Osteoblast (primary cell): ENCODE results near the gene SAMD4A. TPM values are rescaled to one million over a fixed set of nuclear protein-coding genes. Genes with fewer than 3 reads are reported as not detected.

Experiments
- DNase-seq: peaks from one replicate; pipeline ENCODE4 v3.0.0; 2011; ENCODE audit warnings: low spot score, mixed read lengths; ENCODE audit not compliant: insufficient read length; ENCODE audit errors: missing footprints
- H2AFZ ChIP-seq: 2 replicates; pipeline ENCODE4 v1.6.0; 2011; ENCODE audit warnings: mild to moderate bottlenecking, low read length
- H3K27ac ChIP-seq: 2 replicates; pipeline ENCODE4 v1.5.1; 2011; ENCODE audit warnings: mild to moderate bottlenecking, low read depth, low read length, moderate library complexity
- H3K27me3 ChIP-seq: 2 replicates; pipeline ENCODE4 v1.6.0; 2012; ENCODE audit warnings: mild to moderate bottlenecking, control low read depth, inconsistent platforms, low read length, moderate library complexity; ENCODE audit not compliant: insufficient read depth
- H3K36me3 ChIP-seq: 2 replicates; pipeline ENCODE4 v1.5.1; 2011; ENCODE audit warnings: mild to moderate bottlenecking, low read length, control low read depth, moderate library complexity; ENCODE audit not compliant: insufficient read depth
- H3K4me1 ChIP-seq: 2 replicates; pipeline ENCODE4 v1.5.1; 2011; ENCODE audit warnings: mild to moderate bottlenecking, low read length, control low read depth, moderate library complexity; ENCODE audit not compliant: insufficient read depth
- H3K4me2 ChIP-seq: 2 replicates; pipeline ENCODE4 v1.6.0; 2011; ENCODE audit warnings: mild to moderate bottlenecking, low read length; ENCODE audit not compliant: insufficient read depth
- H3K4me3 ChIP-seq: fragments of 200-600 bp; sonication (generic); 3 replicates; pipeline ENCODE4 v1.5.1; 2012; ENCODE audit warnings: mild to moderate bottlenecking, low read length, inconsistent platforms; ENCODE audit not compliant: insufficient read depth
- H3K79me2 ChIP-seq: 2 replicates; pipeline ENCODE4 v1.6.0; 2012; ENCODE audit warnings: mild to moderate bottlenecking, low read length, control low read depth, inconsistent platforms; ENCODE audit not compliant: insufficient read depth
- H3K9me3 ChIP-seq: 2 replicates; pipeline ENCODE4 v1.5.1; 2011; ENCODE audit warnings: low read depth, low read length, control low read depth
- H4K20me1 ChIP-seq: 2 replicates; pipeline ENCODE4 v1.6.0; 2012; ENCODE audit warnings: mild to moderate bottlenecking, low read length, control low read depth; ENCODE audit not compliant: insufficient read depth
- total RNA-seq: library from RNA; depleted of rRNA; stranded (reverse); fragments of >200 nt; gene quantifications from 2 replicates; pipeline ENCODE4 v1.2.3, GENCODE V29; 2012
- TF ChIP-seq, protein P1 (sequence below): IDR thresholded peaks from 2 replicates; pipeline ENCODE4 v1.5.1; 2011; ENCODE audit warnings: mild to moderate bottlenecking, low read depth, low read length, moderate library complexity; ENCODE audit errors: extremely low read depth

SAMD4A gene
- total RNA-seq, 1 donor = 26.1 TPM

DNA sequence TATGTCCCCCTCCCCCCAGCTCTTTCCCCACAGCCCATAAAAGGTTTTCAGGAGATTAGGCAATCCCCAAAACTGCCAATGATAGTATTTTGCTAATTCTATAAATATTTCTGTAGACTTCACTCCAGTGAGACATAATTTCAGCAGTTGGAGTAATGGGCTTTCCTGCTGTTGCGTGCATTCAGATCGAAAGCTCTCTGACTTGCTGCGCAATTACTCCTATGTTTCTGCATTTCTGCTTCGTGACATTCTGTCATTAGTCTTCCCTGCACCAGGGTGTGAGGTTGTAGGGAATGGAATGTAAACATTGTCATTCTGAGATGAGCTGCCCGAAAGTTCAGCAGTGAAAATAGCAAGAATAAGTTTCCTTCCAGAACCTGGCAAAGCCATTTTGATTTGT lies 58.2 kb downstream of the SAMD4A start:
- Histone ChIP-seq H3K27me3 (no peaks in the 10 kb centered on the region), H4K20me1 (peaks cover 8% of the 10 kb centered on the region), H3K4me1 (peaks cover 42% of the 10 kb centered on the region), H3K4me2 (peak overlapping the region; percentile 47), H3K79me2 (peaks cover 80% of the 10 kb centered on the region), H2AFZ (no peak overlapping the region), H3K36me3 (no peaks in the 10 kb centered on the region), H3K27ac (no peak overlapping the region), H3K9me3 (no peaks in the 10 kb centered on the region), H3K4me3 (peak overlapping the region; percentile 4)
- TF ChIP-seq, protein P1, sequence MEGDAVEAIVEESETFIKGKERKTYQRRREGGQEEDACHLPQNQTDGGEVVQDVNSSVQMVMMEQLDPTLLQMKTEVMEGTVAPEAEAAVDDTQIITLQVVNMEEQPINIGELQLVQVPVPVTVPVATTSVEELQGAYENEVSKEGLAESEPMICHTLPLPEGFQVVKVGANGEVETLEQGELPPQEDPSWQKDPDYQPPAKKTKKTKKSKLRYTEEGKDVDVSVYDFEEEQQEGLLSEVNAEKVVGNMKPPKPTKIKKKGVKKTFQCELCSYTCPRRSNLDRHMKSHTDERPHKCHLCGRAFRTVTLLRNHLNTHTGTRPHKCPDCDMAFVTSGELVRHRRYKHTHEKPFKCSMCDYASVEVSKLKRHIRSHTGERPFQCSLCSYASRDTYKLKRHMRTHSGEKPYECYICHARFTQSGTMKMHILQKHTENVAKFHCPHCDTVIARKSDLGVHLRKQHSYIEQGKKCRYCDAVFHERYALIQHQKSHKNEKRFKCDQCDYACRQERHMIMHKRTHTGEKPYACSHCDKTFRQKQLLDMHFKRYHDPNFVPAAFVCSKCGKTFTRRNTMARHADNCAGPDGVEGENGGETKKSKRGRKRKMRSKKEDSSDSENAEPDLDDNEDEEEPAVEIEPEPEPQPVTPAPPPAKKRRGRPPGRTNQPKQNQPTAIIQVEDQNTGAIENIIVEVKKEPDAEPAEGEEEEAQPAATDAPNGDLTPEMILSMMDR = no peak
- no peak for DNase-seq

DNA sequence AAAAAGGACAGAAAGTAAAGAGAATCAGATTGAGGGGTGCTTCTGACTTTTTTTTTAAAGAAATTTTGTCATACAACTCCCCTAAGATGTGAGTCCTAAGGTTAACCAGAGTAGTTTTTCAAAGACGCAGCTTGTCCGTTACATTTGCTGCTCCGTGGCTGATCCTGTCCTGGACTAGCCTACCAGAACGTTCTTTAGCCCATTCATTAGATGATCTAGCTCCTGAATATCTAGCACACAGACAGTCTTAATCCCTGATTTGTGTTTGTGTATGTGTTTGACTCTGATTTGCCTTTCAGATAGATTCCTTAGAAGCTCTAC lies 60.3 kb downstream of the SAMD4A start:
- TF ChIP-seq, protein P1 = no peak
- H3K9me3 ChIP-seq = no peaks in the 10 kb centered on the region
- no peaks in the 10 kb centered on the region for H3K27me3 ChIP-seq
- DNase-seq = no peak
- peaks cover 32% of the 10 kb centered on the region for H3K4me1 ChIP-seq
- no peaks in the 10 kb centered on the region for H3K36me3 ChIP-seq
- peak overlapping the region; percentile 63 for H3K4me3 ChIP-seq
- H3K4me2 ChIP-seq = peak overlapping the region; percentile 89
- H4K20me1 ChIP-seq = peaks cover 8% of the 10 kb centered on the region
- H2AFZ ChIP-seq = peak overlapping the region; percentile 75
- peaks cover 87% of the 10 kb centered on the region for H3K79me2 ChIP-seq
- H3K27ac ChIP-seq = peak overlapping the region; percentile 94

DNA sequence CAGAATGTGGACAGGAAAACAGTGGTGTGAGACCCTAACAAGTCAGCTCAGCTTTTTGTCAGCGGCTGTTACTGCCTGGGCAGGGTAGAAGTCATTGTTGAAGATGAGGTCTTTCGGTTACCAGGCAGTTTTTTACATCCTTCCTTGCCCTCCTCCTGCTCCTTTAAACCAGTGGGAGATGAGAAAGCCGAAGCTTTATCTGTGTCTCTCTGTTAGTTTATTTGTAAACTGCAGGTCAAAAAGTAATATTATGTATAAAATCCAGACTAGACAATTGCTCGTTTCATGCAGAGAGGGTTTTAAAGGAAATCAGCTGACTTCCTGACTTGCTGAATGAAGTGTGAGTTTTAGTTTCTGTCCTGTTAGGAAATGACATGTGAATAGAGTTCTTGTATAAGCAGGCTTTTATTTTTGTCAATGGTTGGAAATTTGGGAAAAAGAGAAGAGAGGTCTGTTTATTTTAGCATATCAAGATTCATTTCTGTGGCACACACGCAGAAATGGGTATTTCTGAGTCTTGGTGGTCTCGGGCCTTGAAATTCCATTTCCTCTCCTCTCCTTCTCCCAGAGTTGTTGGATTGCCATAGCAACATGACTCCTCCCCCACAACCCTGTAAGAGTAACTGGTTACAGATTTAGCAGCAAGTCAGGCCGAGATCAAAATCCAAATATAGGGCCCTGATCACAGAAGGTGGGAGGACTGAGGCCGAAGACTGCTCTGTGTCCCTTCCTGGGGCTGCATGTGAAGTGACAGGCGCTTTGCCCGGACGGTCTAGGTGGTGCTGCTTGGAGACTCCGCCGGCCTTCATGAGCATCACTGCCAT lies 60.8 kb downstream of the SAMD4A start:
- peak overlapping the region; percentile 63 for H3K4me3 ChIP-seq
- peaks cover 87% of the 10 kb centered on the region for H3K79me2 ChIP-seq
- H4K20me1 ChIP-seq = peaks cover 8% of the 10 kb centered on the region
- H3K4me2 ChIP-seq = peak overlapping the region; percentile 89
- H3K9me3 ChIP-seq = no peaks in the 10 kb centered on the region
- H2AFZ ChIP-seq = peak overlapping the region; percentile 75
- no peaks in the 10 kb centered on the region for H3K27me3 ChIP-seq
- peak; percentile 89 for DNase-seq
- H3K27ac ChIP-seq = peak overlapping the region; percentile 94
- TF ChIP-seq, protein P1 = no peak
- H3K4me1 ChIP-seq = peaks cover 32% of the 10 kb centered on the region
- no peaks in the 10 kb centered on the region for H3K36me3 ChIP-seq

DNA sequence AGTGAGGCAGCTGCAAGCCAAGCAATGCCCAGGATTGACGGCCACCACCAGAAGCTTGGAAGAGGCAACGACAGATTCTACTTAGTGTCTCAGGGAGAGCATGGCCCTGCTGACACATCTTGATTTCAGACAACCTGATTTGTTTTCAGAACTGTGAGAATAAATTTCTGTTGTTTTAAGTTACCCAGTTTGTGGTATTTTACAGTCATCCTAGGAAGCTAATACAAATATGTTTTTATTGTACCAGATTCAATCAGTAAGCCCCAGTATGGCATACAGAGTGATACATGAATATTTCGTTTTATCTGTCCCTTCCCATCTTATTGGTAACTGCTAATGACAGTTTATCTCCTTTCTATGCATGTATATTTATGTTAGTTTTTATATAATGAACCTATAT lies 62.3 kb downstream of the SAMD4A start:
- Histone ChIP-seq H3K36me3 (no peaks in the 10 kb centered on the region), H4K20me1 (peaks cover 11% of the 10 kb centered on the region), H3K4me2 (no peak overlapping the region), H3K27me3 (no peaks in the 10 kb centered on the region), H3K79me2 (peaks cover 87% of the 10 kb centered on the region), H2AFZ (no peak overlapping the region), H3K27ac (no peak overlapping the region), H3K9me3 (no peaks in the 10 kb centered on the region), H3K4me3 (no peak overlapping the region), H3K4me1 (peaks cover 32% of the 10 kb centered on the region)
- DNase-seq = peak; percentile 46
- TF ChIP-seq, protein P1 = no peak
